ENCODE data around the gene BRIX1. TPM values are rescaled to one million over a fixed set of nuclear protein-coding genes. Genes with fewer than 3 reads are reported as not detected.
"Not testable (repeated sequence)": the region's sequence is repeated elsewhere in the genome, so short reads cannot be mapped to it uniquely, and the experiment has no call there.

Gene BRIX1
- total RNA-seq, 4 donors from 2014 or later, result 13.4 to 23.7 (median 20.3) TPM

- TF ChIP-seq CTCF (IDR thresholded peaks at IDR 0.05), result no peak
- TF ChIP-seq POLR2A (IDR thresholded peaks at IDR 0.05), result no peak
- no peak for DNase-seq (ENCODE audit: low spot score in 2 of 2)
- intact Hi-C loops (cut with DNase I; ENCODE audit: low total_unique reads), result no loop called here
- WGBS, 2 donors, result 0 to 2% methylated on average over 20 of the region's 20 CpGs
- peak overlapping the region; percentile 98 for H3K4me3 ChIP-seq (ENCODE audit: low read depth, poor library complexity, severe bottlenecking)
Observed at GRCh38 chr5:34915856-34916192, 313 bp downstream of the BRIX1 start.

GRCh38 chr5:34916518-34916917 lies 1.0 kb downstream of the BRIX1 start:
- intact Hi-C loops (cut with DNase I; ENCODE audit: low total_unique reads), result no loop called here
- no peak for DNase-seq (ENCODE audit: low spot score in 2 of 2)
- WGBS, 2 donors, result 18 to 30% methylated on average over 6 of the region's 6 CpGs
- TF ChIP-seq POLR2A (IDR thresholded peaks at IDR 0.05) (no peak), CTCF (IDR thresholded peaks at IDR 0.05) (no peak)
- H3K4me3 ChIP-seq (ENCODE audit: low read depth, poor library complexity, severe bottlenecking), result peak overlapping the region; percentile 98

GRCh38 chr5:34918025-34918424 lies 2.5 kb downstream of the BRIX1 start:
- TF ChIP-seq POLR2A (IDR thresholded peaks at IDR 0.05), result no peak
- no peak for TF ChIP-seq CTCF (IDR thresholded peaks at IDR 0.05)
- no peak overlapping the region for H3K4me3 ChIP-seq (ENCODE audit: low read depth, poor library complexity, severe bottlenecking)
- DNase-seq (ENCODE audit: low spot score in 2 of 2), result no peak
- WGBS, 2 donors, result 76 to 77% methylated on average over 4 of the region's 4 CpGs
- intact Hi-C loops (cut with DNase I; ENCODE audit: low total_unique reads), result no loop called here

GRCh38 chr5:34919077-34919476 lies 3.6 kb downstream of the BRIX1 start:
- intact Hi-C loops (cut with DNase I; ENCODE audit: low total_unique reads), result no loop called here
- 86% methylated on average over 4 of the region's 4 CpGs for WGBS, 2 donors
- no peak for DNase-seq (ENCODE audit: low spot score in 2 of 2)
- TF ChIP-seq CTCF (IDR thresholded peaks at IDR 0.05), result no peak
- H3K4me3 ChIP-seq (ENCODE audit: low read depth, poor library complexity, severe bottlenecking), result no peak overlapping the region

GRCh38 chr5:34923256-34923655 lies 7.7 kb downstream of the BRIX1 start:
- DNase-seq (ENCODE audit: low spot score in 2 of 2); intact Hi-C loops (cut with DNase I; ENCODE audit: low total_unique reads): not testable (repeated sequence)
- WGBS, 2 donors, result 95 to 96% methylated on average over 9 of the region's 9 CpGs

GRCh38 chr5:34923694-34924461 lies 8.4 kb downstream of the BRIX1 start:
- WGBS, 2 donors, result 31 to 32% methylated on average over 3 of the region's 3 CpGs
- no peak for DNase-seq (ENCODE audit: low spot score in 2 of 2)
- H3K4me3 ChIP-seq (ENCODE audit: low read depth, poor library complexity, severe bottlenecking), result no peak overlapping the region
- TF ChIP-seq CTCF (IDR thresholded peaks at IDR 0.05) (no peak), POLR2A (IDR thresholded peaks at IDR 0.05) (no peak)
- intact Hi-C loops (cut with DNase I; ENCODE audit: low total_unique reads), result no loop called here

More at GRCh38 chr5:34923256-34923655, 7.7 kb downstream of the BRIX1 start:
- not testable (repeated sequence) for H3K4me3 ChIP-seq (ENCODE audit: low read depth, poor library complexity, severe bottlenecking)

All from lower leg skin (tissue), 4 donors.